Mucosa of gallbladder (tissue), 1 donor: ENCODE data around the gene PACS1. TPM values are rescaled to one million over a fixed set of nuclear protein-coding genes. Genes with fewer than 3 reads are reported as not detected.
"Not testable (repeated sequence)": the region's sequence is repeated elsewhere in the genome, so short reads cannot be mapped to it uniquely, and the experiment has no call there.

ENCODE experiments used
- DNase-seq: peaks from one replicate; pipeline ENCODE4 v3.0.0-alpha.2; 2020; ENCODE audit warnings: low spot score
- total RNA-seq: library from RNA; stranded (reverse); gene quantifications from one replicate; pipeline ENCODE4 v1.2.1, GENCODE V29; 2021
- donor health status: DM: no; HTN: no; CAD: no.

Gene PACS1
- total RNA-seq = 68.0 TPM

DNA sequence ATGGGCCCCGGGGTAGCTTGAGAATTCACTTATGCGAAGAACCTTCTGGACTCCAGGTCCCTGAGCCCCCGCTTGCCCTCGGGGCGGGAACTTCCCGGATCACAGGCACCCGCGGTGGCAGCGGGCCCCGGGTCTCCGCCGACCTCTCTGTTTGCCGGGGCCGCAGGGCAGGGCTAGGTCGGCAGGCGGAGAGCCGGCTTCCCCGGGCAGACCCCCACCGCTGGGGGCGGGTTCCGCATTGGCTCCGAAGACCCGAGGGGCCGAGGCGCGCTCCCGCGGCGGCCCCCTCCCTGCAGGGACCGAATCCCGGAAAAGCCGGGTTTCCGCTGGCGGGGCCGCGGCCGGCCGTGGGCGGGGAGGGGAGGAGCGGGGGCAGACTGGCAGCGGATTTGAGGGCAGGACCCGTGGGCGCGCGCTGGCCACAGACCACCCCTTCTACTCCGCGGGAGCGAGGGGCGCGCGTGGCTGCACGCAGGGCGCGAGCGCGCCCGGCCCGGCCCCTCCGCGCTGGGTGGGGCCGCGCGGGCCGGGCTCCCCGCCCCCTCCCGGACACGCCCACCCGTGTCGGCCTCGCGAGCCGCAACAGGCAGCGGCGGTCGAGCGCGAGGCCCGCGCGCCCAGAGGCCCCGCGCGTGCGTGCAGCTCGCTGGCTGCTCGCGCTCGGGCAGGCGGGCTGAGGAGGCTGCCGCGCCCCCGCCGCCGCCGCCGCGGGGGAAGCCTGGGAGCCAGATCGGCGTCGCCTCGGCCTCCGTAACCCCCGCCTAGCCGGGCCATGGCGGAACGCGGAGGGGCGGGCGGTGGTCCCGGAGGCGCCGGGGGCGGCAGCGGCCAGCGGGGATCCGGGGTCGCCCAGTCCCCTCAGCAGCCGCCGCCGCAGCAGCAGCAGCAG lies at the start of gene PACS1:
PACS1 (plus strand) TSS at position 558 of the 889 bp plus-strand sequence; CDS start at position 773, 215 bp downstream.
- peak; percentile 70 for DNase-seq

DNA sequence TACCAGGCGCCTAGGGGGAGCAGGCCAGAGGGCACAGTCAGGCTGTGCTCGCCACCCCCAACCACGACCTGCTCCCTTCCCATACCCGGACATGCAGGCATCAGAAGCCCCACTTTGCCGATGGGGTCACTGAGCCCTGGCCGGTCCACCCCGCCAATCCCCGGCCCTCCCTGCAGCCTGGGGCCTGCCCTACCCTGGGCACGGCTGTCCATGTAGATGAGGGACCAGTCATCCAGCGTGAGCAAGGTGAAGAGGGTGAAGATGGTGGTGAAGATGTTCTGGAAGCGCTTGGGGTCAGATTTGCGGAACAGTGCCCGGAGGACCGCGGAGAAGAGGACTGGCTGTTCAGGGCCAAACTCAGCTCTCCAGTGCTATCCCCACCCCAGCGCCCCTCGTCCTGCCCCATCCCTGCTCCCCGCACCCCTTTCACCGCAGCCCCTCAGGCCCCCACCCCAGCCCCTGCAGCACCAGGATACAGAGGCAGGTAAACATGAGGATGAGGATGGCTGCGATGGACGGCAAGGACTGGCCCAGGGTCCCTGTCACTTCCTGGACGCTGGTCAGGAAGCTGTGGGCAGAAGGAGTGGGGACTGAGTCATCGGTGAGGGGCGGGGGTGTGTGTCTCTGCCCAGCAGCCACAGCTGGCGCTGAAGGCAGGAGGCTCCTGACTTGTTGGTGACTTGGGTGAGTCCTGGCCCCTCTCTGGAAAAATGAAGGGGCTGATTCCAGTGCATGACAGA lies 49.3 kb upstream of the PACS1 start:
- peak; percentile 25 for DNase-seq

DNA sequence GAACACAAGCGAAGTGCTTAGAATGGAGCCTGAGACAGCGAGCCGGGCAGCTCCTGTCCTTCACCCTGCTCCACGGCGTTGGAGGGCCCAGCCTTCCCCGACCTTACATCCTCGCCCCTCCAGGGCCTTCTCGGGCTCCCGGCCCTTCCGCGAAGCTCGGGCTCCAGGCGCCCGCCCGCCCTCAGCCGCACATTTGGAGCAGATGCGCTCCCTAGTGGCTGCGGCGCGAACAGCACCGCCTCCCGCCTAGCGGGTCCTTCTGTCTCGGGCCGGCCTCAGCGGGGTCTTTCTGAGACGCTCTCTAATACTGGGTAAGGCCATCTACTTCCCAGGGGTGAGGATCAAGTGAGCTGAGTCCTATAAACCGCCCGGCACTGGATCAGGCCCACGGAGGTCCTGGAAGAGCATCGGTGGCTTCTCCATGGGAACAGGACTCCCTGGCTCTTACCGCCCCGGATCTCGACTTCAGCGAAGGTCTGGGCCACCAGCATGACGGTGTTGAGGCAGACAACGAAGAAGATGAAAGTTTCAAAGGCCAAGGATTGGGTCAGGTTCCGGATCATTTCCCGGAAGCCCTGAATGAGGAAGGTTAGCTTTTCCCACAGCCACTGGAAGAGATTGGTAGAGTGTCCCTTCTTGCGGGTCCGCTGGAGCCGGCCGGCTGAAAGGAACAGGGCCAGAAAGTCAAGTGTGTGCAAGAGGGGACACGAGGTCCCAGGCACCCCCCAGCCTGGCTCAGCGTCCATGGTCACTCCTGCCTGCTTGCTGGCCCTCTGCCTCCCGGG lies 47.5 kb upstream of the PACS1 start:
- peak; percentile 64 for DNase-seq

DNA sequence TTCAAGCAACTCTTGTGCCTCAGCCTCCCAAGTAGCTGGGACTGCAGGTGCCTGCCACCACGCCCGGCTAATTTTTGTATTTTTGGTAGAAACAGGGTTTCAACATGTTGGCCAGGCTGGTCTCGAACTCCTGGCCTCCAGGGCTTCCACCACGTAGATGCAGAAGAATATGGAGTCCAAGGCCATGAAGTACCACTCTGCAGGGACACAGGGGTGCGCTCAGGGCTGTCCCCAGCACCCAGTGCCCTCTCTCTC lies 47.0 kb upstream of the PACS1 start:
- DNase-seq = not testable (repeated sequence)

DNA sequence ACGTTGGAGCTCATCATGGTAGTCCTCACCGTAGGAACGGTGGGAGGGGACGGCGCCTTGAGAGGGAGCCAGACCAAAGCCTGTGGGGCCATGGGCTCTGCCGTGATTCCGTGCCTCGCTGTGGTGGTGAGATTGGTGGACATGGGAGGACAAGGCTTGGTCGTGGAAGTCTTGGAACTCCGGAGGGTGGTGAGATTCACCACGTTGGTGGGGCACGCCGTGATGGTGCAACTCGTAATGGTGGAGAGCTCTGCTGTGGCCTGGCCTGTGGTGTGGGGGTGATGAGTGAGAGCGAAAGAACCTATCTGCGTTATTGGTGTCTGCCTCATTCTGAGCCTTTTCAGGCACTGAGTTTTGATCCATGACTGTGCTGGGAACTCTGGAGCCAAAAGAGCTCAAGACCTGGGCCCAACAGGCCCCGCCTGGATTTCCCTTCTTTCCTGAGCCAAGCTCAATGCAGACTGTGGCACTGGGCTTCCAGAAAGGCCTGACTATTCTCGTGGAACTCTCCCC lies 44.0 kb upstream of the PACS1 start, which contains the start of gene CATSPER1:
CATSPER1 (minus strand) TSS at position 463 of the 513 bp plus-strand sequence; CDS start at position 363, 100 bp downstream.
- DNase-seq = no peak

DNA sequence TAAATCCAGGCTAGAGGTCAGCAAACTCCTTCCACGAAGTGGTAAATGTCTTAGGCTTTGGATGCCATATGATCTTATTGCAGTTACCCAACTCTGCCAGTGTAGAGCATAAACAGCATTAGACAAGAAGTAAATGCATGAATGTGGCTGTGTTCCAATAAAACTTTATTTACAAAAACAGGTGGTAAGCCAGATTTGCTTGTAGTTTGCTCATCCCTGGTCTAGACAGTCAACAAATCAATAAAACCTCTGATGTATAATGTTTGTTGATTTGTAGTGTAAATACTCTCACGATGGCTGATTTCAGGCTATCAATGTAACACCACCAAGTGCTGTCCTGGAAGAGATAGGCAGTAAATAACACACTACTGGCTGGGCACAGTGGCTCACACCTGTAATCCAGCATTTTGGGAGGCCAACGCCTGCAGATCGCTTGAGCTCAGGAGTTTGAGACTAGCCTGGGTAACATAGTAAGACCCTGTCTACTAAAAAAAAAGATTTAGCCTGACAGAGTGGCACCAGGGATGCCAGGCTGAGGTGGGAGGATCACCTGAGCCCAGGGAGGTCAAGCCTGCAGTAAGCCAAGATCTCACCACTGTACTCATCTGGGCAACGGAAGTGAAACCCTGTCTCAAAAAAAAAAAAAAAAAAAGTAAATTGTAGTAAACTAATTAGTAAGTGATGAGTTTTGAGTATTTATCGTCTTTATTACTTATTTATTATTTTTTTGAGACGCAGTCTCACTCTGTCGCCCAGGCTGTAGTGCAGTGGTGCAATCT lies 36.9 kb upstream of the PACS1 start:
- DNase-seq = no peak

DNA sequence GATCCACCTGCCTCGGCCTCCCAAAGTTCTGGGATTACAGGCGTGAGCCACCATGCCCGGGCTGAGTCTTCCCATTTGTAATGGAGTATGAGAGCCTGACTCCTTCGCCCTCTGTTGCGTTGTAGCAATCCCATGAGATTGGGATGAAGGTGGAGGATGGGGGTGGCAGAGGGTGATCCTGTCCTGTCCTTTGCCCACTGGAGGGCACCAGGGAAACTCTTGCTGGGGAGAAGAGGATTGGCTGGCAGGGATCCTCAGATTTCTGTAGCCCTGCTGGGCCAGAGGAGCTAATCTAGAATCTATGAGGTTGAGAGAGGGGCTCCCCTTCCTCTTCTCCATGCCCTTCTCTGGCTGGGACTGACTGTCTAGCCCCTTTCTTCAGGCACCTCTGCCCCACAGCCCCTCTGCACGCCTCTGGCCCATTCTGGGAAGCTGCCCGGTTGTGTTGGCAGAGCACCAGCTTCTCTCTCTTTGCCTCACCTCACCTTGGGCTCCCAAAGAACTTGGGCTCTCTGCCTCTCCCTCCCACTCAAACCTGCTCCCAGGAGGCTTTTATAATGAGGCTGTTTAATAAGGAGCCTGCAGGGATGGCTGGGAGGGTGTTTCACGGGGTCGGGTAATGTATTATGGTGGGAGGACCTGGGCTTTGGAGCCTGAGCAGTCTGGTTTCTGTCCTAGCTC lies 34.3 kb upstream of the PACS1 start:
- no peak for DNase-seq

DNA sequence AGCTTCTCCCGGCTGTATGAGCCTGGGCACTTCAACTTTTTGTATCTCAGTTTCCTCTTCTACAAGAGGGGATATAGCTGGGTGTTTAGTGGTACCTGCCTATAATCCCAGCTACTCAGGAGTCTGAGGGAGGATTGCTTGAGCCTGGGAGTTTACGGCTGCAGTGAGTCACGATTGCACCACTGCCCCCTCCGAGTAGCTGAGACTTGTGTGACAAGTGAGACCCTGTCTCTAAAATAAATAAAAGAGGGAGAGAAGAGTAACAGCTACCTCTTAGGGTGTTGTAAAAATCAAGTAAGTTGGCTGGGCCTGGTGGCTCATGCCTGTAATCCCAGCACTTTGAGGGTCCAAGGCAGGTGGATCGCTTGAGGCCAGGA lies 33.8 kb upstream of the PACS1 start:
- DNase-seq = no peak

DNA sequence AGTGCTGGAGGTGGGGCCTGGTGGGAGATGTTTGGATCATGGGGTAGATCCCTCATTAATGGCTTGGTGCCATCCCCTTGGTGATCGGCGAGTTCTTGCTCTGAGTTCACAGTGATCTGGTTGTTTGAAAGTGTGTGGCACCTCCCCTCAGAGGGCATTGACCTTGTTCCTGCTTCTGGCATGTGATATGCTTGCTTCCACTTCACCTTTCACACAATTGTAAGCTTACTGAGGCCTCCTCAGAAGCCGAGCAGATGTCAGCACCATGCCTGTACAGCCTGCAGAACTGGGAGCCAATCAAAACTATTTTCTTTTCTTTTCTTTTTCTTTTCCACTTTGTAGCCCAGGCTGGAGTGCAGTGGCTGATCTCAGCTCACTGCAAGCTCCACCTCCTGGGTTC lies 32.7 kb upstream of the PACS1 start:
- DNase-seq = no peak

DNA sequence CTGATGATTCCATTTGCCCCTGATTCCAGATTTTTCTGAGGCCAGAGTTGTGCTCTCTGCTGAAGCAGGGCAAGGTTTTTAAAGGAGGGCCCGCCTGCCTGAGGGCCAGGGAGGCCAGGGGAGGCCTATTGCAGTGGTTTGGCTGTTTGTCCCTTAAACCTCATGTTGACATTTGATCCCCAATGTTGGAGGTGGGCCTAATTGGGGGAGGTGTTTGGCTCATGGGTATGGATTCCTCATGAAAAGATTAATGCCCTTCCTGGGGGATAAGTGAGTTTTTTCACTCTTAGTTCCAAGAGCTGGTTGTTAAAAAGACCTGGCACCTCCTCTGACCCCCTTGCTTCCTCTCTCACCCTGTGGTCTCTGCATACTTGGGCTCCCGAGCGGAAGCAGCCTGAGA lies 30.3 kb upstream of the PACS1 start:
- DNase-seq = no peak

DNA sequence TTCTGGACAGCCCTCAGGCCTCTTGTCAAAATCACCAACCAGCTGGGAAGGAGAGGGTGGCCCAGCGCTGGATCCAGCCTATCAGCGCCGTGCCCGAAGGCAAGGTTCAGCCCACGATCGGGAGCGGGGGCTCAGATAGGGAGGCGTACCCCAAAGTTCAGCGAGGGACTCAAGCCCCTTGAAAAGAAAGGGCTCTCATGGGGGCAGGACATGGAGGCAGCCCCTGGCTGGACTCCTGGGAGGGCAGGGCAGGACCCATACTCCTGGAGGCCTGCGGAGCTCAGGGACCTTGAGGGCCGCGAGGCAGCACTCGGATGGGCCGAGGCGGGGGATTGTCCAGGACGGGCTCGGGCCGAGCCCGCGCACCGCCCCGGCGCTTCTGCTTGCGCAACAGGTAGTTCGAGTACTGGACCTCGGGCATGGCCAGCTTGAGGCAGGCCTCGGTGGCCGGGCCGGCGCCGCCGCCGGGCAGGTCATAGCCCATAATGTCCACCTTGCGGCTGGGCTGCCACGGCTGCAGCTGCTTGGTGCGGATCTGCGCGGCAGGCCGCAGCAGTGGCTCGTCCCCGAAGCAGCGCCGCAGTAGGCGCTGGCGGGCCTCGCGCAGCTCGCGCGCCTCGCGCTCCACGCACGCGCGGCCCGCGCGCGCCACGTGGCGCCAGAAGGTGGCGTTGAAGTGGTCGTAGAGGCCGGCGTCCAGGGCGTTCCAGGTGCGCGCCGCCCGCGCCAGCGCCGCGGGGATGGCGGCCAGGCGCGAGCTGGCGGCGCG lies 27.7 kb upstream of the PACS1 start:
- no peak for DNase-seq

DNA sequence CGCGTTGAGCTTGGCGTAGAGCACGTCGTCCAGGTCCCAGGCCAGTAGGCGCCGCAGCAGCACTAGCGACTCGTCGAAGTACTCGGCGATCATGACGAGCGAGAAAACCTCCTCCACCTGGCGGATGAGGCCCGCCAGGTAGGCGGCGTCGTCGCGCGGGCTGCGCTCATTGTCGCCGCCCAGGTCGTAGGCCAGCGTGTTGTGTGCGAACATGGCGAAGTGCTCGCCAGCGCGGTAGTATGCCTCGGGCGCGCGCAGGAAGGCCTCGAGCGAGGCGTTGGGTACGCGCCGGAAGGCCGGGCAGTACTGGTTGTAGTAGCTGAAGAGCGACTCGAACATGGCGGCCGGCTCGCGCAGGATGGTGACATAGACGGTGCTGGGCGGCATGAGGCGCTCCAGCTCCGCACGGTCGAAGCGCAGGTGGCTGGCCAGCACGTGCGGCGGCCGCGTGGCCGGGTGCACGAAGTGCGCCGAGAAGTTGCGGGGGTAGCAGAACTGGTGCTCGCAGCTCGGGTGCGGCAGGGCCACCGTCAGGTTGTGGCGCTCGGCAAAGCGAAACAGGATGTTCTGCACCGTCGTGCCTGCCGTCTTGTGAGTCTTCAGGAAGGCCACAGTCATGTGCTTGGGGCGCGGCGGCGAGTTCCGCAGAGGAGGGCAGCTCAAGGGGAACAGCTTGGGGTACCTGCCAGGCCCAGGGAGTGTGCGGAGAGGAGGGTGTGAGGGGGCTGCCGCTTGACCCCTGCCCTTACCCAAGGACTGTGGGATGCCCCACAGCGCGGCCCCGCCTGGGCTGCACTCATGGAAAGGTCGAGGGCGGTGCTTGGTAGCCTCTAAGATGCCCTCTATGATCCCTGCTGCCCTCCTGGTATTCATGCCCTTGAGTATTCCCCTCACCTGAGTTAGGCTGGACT lies 26.8 kb upstream of the PACS1 start:
- DNase-seq = no peak

DNA sequence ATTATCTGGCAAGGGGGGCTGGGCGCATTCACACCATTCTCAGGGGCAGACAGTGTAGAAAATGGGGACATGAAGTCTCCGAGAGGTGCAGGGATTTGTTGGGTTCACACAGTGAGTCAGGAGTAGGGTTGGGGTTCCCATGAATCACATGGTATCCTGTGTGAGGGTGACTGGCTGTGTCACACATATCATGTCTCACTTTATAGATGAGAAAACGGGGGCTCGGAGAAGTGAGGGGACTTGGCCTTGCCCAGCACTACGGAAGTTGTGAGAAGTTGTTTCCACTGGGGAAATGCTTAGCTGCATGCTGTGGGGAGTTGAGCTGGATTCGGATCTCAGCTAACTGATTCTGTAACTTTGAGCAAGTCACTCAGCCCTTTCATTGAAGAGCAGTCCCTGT lies 25.3 kb upstream of the PACS1 start:
- DNase-seq = no peak

DNA sequence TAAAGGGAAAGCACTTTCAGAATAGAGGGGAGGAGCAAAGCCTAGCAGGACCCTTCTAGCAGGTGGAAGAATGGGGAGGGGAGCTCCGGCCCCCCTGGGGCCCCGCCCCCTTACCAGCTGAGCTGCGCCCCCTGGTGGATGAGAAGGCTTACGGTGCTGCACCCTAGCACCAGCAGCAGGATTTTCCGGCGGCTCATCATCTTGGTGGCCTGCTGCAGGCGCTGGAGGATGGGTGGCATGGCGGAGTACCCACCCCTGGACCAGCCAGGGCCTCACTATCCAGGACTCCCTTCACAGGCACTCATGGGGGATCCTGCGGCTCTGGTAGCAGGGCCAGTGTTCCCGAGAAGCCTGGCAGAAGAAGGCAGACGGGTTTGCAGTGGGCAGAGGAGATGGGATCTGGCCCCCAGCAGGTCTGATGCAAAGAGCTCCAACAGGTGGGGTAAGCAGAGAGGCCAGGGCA lies 24.9 kb upstream of the PACS1 start:
- peak; percentile 65 for DNase-seq

DNA sequence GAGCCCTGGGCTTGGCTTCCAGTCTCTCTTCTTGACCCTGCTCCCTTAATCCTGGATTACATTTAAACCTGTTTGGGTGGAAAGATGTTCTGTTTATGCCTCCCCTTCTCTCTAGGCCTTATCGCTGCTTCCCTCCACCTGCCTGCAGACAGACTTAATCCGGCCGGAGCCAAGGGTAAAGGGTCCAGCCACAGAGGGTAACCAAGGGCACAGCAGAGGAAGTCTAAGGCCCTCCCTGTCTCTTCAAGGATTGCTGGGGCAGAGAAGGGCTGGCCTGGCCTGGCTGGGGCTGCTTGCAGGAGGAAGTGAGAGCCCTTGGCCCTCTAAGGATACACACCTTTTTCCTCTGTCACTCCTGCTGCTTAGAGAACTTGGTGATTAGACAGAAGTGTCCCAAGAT lies 23.2 kb upstream of the PACS1 start:
- DNase-seq = no peak

DNA sequence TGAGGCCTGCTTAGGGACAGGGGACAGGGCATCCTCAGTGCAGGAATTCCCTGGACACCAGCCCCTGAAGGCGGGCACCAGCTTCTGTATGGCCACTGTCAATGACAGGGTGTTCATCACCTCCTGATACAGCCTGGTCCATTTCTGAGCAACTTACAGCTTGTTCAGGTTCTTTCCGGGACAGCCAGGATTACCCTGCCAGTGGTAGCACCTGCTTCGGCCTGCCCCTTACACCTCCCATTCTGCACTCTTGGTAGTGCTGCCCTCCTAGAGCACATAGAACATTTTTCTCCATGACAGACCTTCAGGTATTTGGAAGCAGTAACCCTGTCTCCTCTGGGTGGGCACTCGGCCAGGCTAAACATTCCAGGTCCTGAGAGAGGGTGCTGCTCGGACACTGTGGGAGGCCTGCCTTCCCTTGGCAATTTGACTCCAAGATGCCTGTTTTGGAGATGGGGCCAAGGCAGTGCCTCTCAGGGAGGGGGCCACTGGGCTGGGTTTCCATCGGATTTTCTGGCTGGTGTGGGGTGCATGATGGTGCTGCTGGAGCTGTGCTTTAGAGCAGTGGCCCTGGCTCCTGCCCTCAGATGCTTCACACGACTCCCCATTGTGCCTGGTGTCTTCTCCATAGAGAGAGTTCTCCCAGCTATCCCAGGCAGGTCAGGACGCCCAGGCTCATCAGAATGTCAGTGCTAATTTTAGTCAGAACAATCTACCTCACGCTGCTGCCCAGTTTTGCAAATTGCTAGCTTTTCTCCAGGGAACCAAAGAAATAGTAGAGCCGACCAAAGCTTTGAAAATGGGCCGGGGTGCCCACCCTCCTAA lies 22.3 kb upstream of the PACS1 start:
- DNase-seq = no peak

DNA sequence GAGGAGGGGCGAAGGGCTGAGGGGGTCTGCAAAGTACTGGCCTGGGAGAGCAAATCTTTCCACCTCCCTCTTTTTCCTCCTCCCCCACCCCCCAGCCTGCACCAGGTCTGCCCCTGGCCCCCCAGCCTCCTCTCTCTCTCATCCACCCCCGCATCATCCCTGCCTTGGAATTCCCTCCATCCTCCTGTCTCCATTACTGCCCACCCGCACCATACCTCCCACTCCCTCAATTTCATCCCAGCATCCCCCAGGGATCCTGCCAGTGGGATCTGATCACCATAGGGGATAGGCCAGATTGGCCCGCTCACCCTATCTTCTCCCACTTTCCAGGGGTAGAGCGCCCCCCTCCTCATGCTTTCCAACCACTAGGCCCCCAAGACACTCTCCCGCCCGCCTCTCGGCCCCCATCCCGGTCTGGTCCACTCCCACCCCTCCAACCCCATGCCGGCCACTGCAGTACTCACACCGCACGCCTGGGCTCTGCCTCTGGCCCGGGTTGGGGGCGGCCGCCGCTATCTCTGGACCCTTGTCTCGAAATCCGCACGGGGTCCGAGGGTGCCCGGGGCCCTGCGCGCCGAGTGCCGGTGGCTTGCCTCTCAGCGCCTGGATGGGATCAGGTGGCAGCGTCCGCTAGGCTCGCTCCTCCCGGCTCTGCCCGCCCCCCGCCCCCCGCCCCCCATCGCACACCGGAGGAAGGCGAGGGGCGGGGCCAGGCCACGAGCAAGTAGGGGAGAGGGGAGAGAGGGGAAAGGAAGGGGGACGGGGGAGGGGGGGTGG lies 21.3 kb upstream of the PACS1 start, which contains the start of gene GAL3ST3:
GAL3ST3 (minus strand) TSS at position 615 of the 777 bp plus-strand sequence. CDS start 3,746 bp downstream, outside the sequence.
- no peak for DNase-seq
